ENCODE measurements around the gene CANT1. TPM values are rescaled to one million over a fixed set of nuclear protein-coding genes. Genes with fewer than 3 reads are reported as not detected.

The CANT1 gene
- total and polyA plus RNA-seq, 2 of the 13 experiments (the other 11 are each of a cell fraction or from before 2014, with no cell fraction given) = 34.1 to 42.1 TPM

GRCh38 chr17:79046916-79047280 lies 37.3 kb upstream of the CANT1 start:
- POLR2A ChIA-PET = no interaction called here
- H3K9ac ChIP-seq (ENCODE audit: insufficient read depth, low read depth, low read length) = no peak overlapping the region
- no peak overlapping the region for H3K4me2 ChIP-seq (ENCODE audit: low read depth, low read length)
- no TSS peak for BruUV-seq (replicated peaks)
- H3K4me1 ChIP-seq (ENCODE audit: insufficient read depth, low read length) = peaks cover 29% of the 10 kb centered on the region
- no peaks in the 10 kb centered on the region; the same call in 1 of the 2 replicates for H4K20me1 ChIP-seq (ENCODE audit: insufficient read depth, low read length)
- no peaks in the 10 kb centered on the region for H3K9me3 ChIP-seq (ENCODE audit: low read length)
- DNase-seq (ENCODE audit: low spot score) = no peak
- no peaks in the 10 kb centered on the region for H3K79me2 ChIP-seq (ENCODE audit: insufficient read depth, low read length)
- FAIRE-seq = no peak
- no peak for ATAC-seq
- peaks cover 21 to 71% of the 10 kb centered on the region in 2 experiments for H3K27me3 ChIP-seq (ENCODE audit: control insufficient read depth in 1 of 2, insufficient read depth in 2 of 2, low read length in 2 of 2)
- TF ChIP-seq, protein P1, sequence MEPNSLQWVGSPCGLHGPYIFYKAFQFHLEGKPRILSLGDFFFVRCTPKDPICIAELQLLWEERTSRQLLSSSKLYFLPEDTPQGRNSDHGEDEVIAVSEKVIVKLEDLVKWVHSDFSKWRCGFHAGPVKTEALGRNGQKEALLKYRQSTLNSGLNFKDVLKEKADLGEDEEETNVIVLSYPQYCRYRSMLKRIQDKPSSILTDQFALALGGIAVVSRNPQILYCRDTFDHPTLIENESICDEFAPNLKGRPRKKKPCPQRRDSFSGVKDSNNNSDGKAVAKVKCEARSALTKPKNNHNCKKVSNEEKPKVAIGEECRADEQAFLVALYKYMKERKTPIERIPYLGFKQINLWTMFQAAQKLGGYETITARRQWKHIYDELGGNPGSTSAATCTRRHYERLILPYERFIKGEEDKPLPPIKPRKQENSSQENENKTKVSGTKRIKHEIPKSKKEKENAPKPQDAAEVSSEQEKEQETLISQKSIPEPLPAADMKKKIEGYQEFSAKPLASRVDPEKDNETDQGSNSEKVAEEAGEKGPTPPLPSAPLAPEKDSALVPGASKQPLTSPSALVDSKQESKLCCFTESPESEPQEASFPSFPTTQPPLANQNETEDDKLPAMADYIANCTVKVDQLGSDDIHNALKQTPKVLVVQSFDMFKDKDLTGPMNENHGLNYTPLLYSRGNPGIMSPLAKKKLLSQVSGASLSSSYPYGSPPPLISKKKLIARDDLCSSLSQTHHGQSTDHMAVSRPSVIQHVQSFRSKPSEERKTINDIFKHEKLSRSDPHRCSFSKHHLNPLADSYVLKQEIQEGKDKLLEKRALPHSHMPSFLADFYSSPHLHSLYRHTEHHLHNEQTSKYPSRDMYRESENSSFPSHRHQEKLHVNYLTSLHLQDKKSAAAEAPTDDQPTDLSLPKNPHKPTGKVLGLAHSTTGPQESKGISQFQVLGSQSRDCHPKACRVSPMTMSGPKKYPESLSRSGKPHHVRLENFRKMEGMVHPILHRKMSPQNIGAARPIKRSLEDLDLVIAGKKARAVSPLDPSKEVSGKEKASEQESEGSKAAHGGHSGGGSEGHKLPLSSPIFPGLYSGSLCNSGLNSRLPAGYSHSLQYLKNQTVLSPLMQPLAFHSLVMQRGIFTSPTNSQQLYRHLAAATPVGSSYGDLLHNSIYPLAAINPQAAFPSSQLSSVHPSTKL (CRISPR knock-in tag; IDR thresholded peaks at IDR 0.05) = no peak
- 0 out of 2 replicates have a peak, but pooled peaks have one; percentile 4 for TF ChIP-seq RXRA (CRISPR knock-in tag; IDR thresholded peaks at IDR 0.05)
- no peaks in the 10 kb centered on the region for H3K36me3 ChIP-seq (replicated peaks in 1 of 2; ENCODE audit: control insufficient read depth in 1 of 2, insufficient read depth in 2 of 2, low read length in 2 of 2)
- H3K4me3 ChIP-seq (replicated peaks in 1 of 3; ENCODE audit: insufficient read depth in 1 of 3, low read depth in 2 of 3, low read length in 3 of 3) = no peak overlapping the region
- no peak overlapping the region for H2AFZ ChIP-seq (ENCODE audit: low read length)
- H3K27ac ChIP-seq (ENCODE audit: extremely low read length, insufficient read depth, low read length) = no peak overlapping the region
- CTCF ChIA-PET (ENCODE audit: low intra/inter-chr PET ratio, low total read pairs) = interaction anchor here (1.2 to 2.6 kb wide), 2 partner anchors 20 to 36 kb away, joined by 3 to 23 read pairs; no protein-coding TSS in a partner anchor
- intact Hi-C loops (cut with micrococcal nuclease; ENCODE audit: unreplicated experiment) = loop anchor here (1.0 kb wide), 1 partner anchor 35 kb away; no protein-coding TSS in a partner anchor
- in situ Hi-C loops (cut with HindIII; ENCODE audit: extremely low pct_ligation_motif_present, low pct_unique_long_range_greater_than_20kb) = loop anchor here (5.0 kb wide), 1 partner anchor 35 kb away; no protein-coding TSS in a partner anchor
- WGBS (ENCODE audit: low lambda C conversion rate) = 49% methylated on average over 15 of the region's 15 CpGs
